HG03442 (cell line): ENCODE results near the gene FAM170B.

ENCODE experiments used
- ATAC-seq: cut with Tn5 transposase; IDR thresholded peaks from one replicate; pipeline ENCODE4 v1.9.1; 2021; ENCODE audit warnings: mild to moderate bottlenecking, moderate library complexity; ENCODE audit not compliant: unreplicated experiment

The FAM170B gene

DNA sequence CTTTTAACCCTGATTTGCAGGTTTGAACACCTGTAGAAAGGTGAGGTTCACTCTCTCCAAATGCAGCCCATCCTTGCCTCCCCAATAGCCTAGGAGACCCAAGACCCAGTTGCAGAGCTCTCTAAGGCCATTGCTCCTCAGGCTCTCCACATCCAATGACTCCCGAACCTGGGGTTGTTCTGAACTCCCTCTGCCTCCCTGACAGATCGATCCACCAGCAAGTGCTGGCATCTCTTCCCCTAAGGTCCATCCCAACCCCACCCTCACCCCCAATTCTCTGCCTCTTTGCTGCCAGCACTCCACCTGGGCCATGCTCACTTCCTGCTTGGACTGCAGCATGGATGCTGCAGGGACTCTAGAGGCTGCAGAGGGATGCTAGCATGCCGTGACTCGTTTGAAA, 19.3 kb upstream of the FAM170B start:
- ATAC-seq: no peak

DNA sequence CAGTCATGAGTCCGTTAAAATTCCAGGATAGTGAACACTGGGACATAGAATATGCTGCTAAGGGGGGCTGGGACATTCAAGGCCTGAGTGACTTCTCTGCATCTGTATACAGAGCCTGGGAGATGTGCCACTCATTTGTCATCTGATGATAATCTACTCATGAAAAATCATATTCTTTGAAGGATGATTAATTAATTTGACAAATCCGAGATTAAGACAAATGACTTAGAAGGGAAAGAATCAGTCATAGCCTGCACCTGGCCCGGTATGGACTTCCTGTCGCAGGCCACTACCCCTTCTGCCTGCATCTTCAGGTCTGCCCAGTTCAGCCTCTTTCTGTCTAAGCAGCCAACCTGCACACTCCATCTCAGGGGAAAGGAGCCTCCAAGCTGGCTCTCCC, 18.8 kb upstream of the FAM170B start:
- ATAC-seq: no peak

DNA sequence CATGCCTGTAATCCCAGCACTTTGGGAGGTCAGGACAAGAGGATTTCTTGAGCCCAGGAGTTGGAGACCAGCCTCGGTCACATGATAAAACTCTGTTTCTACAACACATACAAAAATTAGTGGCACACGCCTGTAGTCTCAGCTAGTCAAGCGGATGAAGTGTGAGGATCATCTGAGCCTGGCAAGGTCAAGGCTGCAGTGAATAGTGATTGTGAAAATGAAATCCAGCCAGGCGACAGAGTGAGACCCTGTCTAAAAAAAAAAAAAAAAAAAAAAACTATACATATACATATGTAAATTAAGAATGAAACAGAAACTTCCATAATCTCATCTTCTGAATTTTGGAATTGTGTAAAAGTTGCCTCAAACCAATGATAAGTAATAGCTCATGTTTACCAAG, 18.2 kb upstream of the FAM170B start:
- no peak for ATAC-seq

DNA sequence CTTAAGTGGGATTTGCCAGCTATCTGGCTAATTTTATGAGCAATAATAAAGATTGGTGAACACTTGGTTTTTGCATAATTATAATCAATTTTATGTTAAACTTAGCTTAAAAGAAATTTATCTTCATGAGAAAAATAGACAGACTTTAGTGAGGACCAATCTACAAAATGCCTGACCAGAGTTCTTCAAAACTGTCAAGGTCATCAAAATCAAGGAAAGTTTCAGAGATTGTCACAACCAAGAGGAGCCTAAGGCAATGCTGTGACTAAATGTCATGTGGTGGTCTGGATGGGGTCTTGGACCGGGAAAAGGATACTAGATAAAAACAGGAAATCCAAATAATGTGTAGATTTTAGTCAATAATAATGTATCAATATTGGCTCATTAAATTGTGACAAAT, 17.7 kb upstream of the FAM170B start:
- ATAC-seq: no peak

GRCh38 chr10:49151025-49151445, 17.2 kb upstream of the FAM170B start:
- ATAC-seq: no peak

DNA sequence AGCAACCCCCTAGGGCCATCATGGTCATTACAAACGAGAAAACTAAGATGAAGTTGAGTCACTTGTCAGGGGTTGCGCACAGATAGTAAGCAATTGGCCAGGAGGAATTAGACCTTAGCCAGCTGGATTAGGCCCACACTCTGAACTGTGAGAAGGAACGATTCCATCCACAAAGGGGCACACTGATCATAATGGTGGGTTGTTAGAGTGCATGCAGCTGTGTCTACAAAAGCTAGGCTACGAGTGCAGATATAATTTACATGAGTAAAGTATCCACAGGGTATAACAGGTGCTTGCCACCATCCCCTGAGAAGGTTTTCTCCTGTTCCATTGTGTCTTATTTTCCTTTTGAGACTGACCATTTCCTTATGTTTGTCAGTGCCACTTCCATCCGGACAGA, 16.6 kb upstream of the FAM170B start:
- ATAC-seq: no peak

DNA sequence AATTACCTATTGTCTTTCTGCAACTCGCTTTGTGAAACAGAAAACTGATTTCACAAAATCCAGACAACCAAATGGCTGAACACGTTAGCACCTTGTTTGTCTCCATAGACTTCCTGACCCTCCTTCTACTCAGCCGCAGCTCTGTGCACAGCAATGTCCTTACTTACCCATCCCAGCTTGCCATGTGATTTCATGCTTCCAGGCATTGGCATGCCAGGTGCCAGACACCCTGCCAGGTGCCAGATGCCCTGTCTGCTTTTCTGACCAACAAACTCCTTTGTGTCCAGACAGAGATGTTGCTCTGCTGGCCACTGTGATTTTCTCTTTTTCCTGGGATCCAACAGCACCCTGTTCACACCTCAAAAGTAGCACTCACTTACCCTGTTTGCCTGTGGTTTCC, 16.1 kb upstream of the FAM170B start:
- no peak for ATAC-seq

- no peak for ATAC-seq
These were observed 10.4 kb upstream of the FAM170B start for GRCh38 chr10:49144058-49144720.

GRCh38 chr10:49143249-49143648, 9.4 kb upstream of the FAM170B start:
- no peak for ATAC-seq

GRCh38 chr10:49141541-49142332, 7.9 kb upstream of the FAM170B start:
- ATAC-seq: peak; percentile 66

GRCh38 chr10:49140304-49141177, 6.7 kb upstream of the FAM170B start:
- no peak for ATAC-seq

GRCh38 chr10:49139846-49140195, 6.0 kb upstream of the FAM170B start:
- ATAC-seq: no peak

DNA sequence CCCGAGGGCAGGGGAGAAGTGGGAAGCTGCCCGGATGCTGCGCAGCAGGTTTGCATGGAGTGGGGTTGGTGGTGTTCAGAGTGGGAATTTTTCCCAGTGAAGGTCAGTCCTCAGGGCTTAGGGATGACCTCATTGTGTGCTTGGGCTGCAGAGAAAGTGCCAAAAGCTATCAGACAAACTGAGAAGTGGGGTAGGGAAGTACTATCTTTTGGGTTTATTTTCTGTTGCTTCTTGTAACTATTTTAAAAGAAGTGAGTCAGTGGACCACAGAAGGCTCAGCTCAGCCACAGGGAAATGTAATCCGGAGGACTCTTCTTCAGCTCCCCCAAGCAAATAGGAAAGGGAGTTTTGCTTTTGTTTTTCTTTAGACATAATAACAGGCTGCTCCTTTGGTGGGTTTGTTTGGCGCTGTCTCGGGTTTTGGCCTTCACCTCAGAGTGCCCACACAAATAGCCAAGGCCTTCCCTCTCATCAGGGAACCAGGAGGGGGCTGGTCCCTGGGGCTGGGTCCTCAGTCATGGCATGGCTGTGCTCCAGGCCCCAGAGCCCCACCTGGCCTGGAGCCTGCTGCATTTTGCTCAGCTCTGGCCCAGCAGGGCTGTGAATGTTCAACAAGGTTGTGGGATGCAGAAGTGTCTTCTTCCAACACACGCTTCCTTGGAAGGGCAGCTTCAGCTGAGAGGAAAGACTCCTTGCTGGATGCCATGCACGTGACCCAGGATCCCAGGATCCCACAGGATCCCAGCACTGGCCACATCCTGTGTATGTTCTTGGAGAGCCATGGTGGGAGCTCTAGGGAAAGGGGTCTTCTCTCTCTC, 5.4 kb upstream of the FAM170B start:
- no peak for ATAC-seq

GRCh38 chr10:49138361-49138891, 4.6 kb upstream of the FAM170B start:
- ATAC-seq: no peak

DNA sequence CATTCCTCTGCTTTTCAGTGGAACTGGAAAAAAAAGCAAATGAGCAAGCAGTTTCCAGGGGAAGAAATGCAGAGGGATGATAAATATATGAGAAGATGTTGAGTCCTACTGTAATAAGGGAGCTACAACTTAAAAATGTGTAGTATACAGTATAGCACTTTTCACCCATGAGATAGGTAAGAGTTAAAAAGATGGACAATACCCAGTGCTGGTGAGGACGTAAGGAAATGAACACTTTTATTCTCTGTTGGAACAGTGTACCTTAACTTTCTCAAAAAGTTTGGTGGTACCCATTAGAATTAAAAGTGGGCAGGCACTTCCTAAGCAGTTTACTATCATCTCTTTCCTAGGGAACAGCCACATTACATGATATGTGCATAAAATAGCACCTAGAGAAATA, 2.7 kb upstream of the FAM170B start:
- ATAC-seq: no peak

DNA sequence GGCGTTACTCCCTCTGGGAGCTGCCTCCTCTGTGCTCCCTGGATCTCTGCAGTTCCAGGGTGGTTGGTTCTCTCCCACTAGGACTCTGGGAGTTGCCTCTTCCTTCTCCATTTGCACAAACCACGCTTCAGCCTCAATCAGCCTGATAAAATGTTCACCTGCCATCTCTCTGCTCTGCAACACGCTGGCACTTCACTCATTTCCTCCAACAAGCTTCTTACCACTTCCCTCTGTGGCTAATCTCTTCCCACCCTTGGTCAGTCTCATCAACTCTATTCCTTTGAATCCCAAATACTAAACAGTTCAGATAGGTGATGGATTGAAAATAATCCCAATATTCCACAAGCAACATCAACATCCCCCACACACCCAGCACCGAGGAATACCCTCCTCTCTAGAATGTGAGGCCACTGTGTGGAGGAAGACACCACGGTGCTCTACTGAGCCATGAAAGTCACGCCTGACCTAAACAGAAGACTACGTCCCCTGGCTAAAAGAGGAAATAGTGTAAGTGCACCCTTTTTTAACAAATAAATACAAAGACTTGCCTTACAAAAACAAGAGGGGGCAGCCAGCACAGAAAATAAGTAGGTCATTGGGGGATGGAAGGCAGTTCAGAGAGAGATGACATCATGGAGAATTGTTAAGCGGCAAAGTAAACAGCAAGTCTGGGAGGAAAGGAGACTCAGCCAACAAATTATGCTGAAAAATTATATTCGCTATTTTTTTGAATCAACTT, 1.9 kb upstream of the FAM170B start:
- no peak for ATAC-seq

GRCh38 chr10:49134327-49134726, 506 bp upstream of the FAM170B start:
- ATAC-seq: no peak

GRCh38 chr10:49132362-49132737, 1.5 kb downstream of the FAM170B start:
- ATAC-seq: no peak

GRCh38 chr10:49131507-49132361, 2.1 kb downstream of the FAM170B start:
- ATAC-seq: no peak
